IPS-18a (cell line): ENCODE results near the gene SND1.

Experiments used
- H3K27ac ChIP-seq: one replicate; pipeline ENCODE4 v1.5.1; 2013; ENCODE audit warnings: low read length
- H3K27me3 ChIP-seq: one replicate; pipeline ENCODE4 v1.6.1; 2013; ENCODE audit warnings: mild to moderate bottlenecking, low read length; ENCODE audit not compliant: control insufficient read depth, insufficient read depth
- H3K36me3 ChIP-seq: one replicate; pipeline ENCODE4 v1.6.1; 2013; ENCODE audit warnings: low read depth, low read length; ENCODE audit not compliant: control insufficient read depth
- H3K4me1 ChIP-seq: one replicate; pipeline ENCODE4 v1.6.1; 2013; ENCODE audit warnings: low read depth, low read length; ENCODE audit not compliant: control insufficient read depth
- H3K4me3 ChIP-seq: one replicate; pipeline ENCODE4 v1.5.1; 2013; ENCODE audit warnings: low read length
- H3K9ac ChIP-seq: one replicate; pipeline ENCODE4 v1.6.1; 2013; ENCODE audit warnings: mild to moderate bottlenecking, low read length, moderate library complexity
- H3K9me3 ChIP-seq: one replicate; pipeline ENCODE4 v1.6.1; 2013; ENCODE audit warnings: low read depth, low read length; ENCODE audit not compliant: control insufficient read depth

The SND1 gene

DNA sequence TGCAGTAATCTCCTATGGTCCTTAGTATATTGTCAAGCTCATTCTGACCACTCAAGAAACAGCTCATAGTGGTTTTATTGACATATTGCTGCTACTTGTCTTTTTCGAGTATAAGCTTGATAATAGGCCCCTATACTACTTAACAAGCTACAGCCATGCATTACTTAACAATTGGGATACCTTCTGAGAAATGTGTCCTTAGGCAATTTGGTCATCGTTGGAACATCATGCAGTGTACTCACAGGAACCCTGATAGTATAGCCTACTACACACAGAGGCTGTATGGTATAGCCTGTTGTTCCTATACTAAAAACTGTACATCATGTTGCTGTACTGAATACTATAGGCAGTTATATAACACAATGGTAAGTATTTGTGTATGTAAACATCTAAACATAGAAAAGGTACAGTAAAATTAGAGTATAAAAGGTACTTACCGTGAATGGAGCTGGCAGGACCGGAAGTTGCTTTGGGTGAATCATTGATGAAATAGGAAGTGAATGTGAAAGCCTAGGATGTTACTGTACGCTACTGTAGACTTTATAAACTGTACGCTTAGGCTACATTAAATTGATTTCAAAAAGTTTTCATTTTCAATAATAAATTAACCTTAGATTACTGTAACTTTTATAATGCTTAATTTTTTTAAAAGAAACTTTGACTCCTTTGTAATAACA lies 218.4 kb downstream of the SND1 start:
- Histone ChIP-seq H3K4me3 (no peak overlapping the region), H3K27ac (no peak overlapping the region)

DNA sequence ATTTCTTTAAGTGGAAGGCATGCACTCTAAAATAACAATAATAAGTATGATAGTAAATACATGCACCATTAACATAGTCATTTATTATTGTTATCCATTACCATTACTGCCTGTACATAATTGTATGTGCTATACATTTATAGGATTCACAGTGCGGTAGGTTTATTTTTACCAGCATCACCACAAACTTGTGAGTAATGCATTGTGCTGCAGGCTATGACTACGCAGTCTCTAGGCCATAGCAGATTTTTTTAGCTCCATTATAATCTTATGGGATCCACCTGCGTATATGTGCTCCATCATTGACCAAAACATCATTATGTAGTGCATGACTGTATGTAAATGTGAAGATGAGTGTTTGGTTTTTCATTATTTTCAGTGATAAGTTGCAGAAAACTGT lies 219.2 kb downstream of the SND1 start:
- Histone ChIP-seq H3K27ac (no peak overlapping the region), H3K27me3 (no peaks in the 10 kb centered on the region), H3K9me3 (no peaks in the 10 kb centered on the region), H3K9ac (no peak overlapping the region), H3K4me1 (peaks cover 4% of the 10 kb centered on the region), H3K4me3 (no peak overlapping the region), H3K36me3 (no peaks in the 10 kb centered on the region)

More for the DNA sequence above, 218.4 kb downstream of the SND1 start:
- H3K9ac ChIP-seq, result no peak overlapping the region
- no peaks in the 10 kb centered on the region for H3K9me3 ChIP-seq
- no peaks in the 10 kb centered on the region for H3K27me3 ChIP-seq
- no peaks in the 10 kb centered on the region for H3K36me3 ChIP-seq
- peaks cover 4% of the 10 kb centered on the region for H3K4me1 ChIP-seq

DNA sequence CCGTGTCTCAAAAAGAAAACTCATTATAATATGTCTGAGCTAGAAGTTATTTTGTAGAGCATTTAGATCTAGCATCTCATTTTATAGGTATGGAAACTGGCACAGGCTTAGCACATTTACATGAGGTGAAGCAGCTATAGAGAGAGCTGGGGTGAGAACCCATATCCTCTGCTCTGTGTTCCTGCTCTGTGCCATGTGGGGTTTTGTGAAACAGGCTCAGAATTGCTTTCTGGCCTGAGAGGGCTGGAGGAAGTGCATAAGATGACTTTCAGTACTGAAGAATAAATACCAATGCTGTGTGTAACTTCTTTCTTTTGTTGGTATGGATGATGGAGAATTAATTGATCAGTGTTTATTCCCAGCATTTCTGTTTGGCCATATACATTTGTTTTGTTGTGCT lies 220.1 kb downstream of the SND1 start:
- H3K27me3 ChIP-seq, result no peaks in the 10 kb centered on the region

DNA sequence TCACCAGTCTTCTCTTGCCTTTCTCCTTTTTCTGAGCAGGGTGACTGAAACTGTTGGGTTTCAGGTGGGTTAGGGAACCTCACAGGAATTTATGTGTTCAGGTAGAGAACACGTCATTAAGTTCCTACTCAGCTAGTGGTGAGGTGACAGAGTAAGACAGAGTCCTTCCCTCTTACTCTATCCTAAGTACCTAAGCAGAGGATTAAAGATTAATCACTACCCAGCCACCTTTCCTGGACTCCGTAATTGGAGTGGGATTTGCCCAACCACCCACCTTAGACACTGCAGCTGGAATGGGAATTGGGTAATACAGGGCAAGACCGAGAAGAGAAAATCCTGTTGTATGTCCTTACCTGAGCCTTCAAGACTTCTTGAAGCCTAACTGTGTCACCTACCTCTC lies 221.2 kb downstream of the SND1 start:
- Histone ChIP-seq H3K36me3 (no peaks in the 10 kb centered on the region), H3K4me1 (no peaks in the 10 kb centered on the region), H3K4me3 (no peak overlapping the region), H3K9ac (no peak overlapping the region), H3K9me3 (no peaks in the 10 kb centered on the region), H3K27me3 (no peaks in the 10 kb centered on the region), H3K27ac (no peak overlapping the region)

More for the DNA sequence above, 220.1 kb downstream of the SND1 start:
- Histone ChIP-seq H3K36me3 (no peaks in the 10 kb centered on the region), H3K9me3 (no peaks in the 10 kb centered on the region), H3K4me3 (no peak overlapping the region), H3K4me1 (no peaks in the 10 kb centered on the region), H3K9ac (no peak overlapping the region), H3K27ac (no peak overlapping the region)

DNA sequence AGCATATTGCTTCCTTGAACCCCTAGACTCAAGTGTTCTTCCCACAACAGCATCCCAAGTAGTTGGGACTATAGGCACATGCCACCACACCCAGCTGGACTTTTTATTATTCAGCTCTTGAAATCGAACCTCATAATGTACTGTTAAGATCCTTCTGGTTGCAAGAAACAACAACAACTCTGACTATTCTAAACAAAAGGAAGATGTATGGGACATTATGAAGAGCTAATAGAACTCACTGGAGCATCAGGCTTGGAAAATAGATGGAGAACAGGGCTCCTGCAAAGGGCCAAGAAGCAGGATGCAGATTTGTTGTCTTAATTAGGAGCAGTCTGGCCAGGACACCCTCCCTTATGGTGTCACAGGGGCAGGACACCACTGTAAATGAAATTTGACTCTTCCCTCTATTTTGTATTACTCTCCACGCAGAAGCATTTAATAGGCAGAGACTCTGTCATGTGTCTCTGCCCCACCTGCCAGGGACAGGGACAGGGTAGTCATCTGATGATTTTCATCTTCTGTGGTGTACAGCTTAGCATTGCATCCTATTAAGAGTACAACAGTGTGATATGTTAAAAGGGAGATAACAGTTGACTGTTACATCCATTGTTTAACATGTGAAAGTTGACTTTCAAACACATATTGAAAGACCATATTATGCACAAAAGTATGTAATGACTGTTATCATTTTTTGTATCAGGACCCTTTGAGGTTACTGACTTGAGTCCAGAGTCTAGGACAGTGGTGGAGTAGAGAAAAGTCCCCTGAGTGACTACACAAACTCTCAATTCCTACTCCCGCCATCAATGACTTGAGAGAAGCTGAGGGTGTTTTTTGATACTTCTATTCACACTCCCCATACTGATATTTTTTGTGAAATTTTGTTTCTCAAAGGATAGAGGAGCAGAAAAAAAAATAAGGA lies 222.0 kb downstream of the SND1 start:
- Histone ChIP-seq H3K4me1 (no peaks in the 10 kb centered on the region), H3K9ac (no peak overlapping the region), H3K4me3 (no peak overlapping the region), H3K36me3 (no peaks in the 10 kb centered on the region), H3K9me3 (no peaks in the 10 kb centered on the region), H3K27ac (no peak overlapping the region), H3K27me3 (no peaks in the 10 kb centered on the region)

DNA sequence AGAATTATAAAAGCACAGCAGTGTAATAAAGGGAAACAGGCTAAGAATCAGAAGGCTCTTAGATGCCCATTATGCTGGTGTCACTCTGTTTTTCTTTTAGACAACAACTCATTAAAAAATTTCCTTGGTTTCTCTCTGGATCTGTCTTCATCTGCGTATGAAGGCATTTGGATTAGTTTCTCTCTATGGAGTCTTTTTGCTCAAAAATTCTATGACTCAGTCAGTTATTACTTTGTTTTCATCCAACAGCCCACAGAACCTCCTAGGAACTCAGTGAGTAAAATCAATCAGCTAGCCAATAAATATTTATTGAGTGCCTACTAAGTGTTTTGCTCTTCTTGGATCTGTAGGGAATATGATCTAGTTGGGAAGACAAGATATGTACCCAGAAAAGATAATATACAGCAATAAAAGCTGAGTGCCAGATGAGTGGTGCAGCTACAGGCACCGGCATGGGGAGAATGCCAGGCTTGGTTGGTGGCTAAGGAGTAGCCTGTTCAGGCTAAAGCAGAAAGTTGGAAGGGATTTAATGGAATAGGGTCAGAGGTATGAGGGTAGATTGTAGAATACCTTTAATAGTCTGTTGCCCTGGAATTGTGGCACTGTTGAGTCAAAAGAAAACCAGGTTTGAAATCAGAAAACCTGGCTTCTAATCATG lies 223.1 kb downstream of the SND1 start:
- no peak overlapping the region for H3K27ac ChIP-seq
- H3K36me3 ChIP-seq, result no peaks in the 10 kb centered on the region
- H3K9ac ChIP-seq, result no peak overlapping the region
- no peaks in the 10 kb centered on the region for H3K9me3 ChIP-seq
- H3K4me1 ChIP-seq, result no peaks in the 10 kb centered on the region
- H3K4me3 ChIP-seq, result no peak overlapping the region
- H3K27me3 ChIP-seq, result no peaks in the 10 kb centered on the region

DNA sequence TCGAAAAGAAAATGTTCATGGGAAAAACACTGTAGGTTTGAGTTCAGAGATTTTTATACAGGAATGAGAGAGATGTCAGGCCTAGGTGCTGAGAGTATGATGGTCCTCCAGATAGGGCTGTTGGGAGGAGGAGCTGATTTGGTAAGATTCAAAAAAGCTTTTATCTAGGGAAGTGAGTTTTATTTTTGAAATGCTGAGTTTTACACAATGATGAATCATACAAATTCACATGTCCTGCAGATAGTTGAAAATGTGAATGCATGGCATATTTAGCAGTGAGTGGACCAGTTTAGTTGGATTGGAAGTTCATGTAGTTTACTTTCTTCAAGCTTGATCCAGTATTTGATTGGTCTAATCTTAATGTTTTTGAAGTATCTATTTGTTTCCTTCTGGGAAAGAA lies 224.4 kb downstream of the SND1 start:
- no peaks in the 10 kb centered on the region for H3K9me3 ChIP-seq
- H3K36me3 ChIP-seq, result no peaks in the 10 kb centered on the region
- H3K9ac ChIP-seq, result no peak overlapping the region
- H3K27ac ChIP-seq, result no peak overlapping the region
- no peaks in the 10 kb centered on the region for H3K27me3 ChIP-seq
- H3K4me3 ChIP-seq, result no peak overlapping the region
- H3K4me1 ChIP-seq, result no peaks in the 10 kb centered on the region

DNA sequence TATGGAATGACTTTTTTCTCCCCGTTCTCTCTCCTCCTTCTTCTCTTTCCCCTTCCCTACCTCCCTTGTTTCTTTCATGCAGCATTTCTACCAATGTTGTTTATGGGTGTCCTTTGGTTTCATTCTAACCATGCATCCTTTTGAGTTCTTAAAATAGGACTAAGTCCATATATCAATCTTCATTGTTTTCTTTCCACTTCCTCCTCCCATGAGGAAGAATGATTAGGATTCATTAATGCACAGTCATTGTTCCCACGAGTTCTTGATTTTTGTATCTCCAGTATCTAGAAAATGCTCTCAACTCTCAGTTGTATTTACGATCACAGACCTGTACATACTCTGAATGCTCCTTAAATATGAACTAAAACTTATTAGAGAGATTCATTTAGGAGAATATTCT lies 226.0 kb downstream of the SND1 start:
- H3K4me3 ChIP-seq, result no peak overlapping the region
- H3K9me3 ChIP-seq, result no peaks in the 10 kb centered on the region
- H3K27me3 ChIP-seq, result no peaks in the 10 kb centered on the region
- H3K9ac ChIP-seq, result no peak overlapping the region
- no peak overlapping the region for H3K27ac ChIP-seq
- H3K36me3 ChIP-seq, result no peaks in the 10 kb centered on the region
- H3K4me1 ChIP-seq, result peaks cover 3% of the 10 kb centered on the region

DNA sequence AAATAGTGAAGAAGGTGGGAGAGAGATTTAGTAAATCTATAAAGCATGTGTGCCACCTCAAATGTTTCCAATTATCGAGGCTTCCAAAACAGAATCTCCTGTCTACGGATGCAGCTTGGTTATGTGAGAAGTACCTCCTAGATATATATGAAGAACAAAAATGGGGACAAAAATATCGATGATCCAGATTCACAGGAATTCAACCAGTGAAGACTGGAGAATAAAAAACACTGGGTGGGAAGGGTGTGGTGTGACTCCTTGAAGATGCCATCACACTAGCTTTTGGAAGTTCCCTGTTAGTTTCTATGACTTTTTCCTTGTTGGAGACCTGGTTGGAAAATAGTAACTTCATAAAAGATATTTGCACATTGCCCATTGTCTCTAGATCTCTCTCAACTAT lies 226.8 kb downstream of the SND1 start:
- Histone ChIP-seq H3K27ac (no peak overlapping the region), H3K9me3 (no peaks in the 10 kb centered on the region), H3K27me3 (no peaks in the 10 kb centered on the region), H3K9ac (no peak overlapping the region), H3K4me1 (peaks cover 3% of the 10 kb centered on the region), H3K4me3 (no peak overlapping the region), H3K36me3 (no peaks in the 10 kb centered on the region)

DNA sequence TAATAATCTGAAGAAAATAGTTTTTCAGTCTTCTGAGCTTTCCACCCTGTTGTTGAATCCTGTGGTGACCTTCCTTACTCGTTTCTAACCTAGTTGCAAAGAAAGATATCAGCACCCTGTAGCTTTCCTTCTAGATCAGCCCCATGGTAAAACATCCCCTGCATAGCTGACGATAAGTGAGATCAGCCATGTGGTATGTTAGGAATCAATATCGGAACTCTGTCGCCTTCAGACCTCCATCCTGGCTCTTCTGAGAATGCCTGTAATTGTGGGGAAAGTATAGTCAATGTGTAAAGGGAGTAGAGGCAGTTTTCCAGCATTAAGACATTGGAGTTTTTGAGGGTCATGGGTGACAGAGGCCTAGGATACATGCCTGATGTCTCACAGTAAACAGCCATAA lies 227.4 kb downstream of the SND1 start:
- H3K4me3 ChIP-seq, result no peak overlapping the region
- no peak overlapping the region for H3K9ac ChIP-seq
- H3K9me3 ChIP-seq, result no peaks in the 10 kb centered on the region
- no peak overlapping the region for H3K27ac ChIP-seq
- peaks cover 3% of the 10 kb centered on the region for H3K4me1 ChIP-seq
- no peaks in the 10 kb centered on the region for H3K27me3 ChIP-seq
- no peaks in the 10 kb centered on the region for H3K36me3 ChIP-seq

DNA sequence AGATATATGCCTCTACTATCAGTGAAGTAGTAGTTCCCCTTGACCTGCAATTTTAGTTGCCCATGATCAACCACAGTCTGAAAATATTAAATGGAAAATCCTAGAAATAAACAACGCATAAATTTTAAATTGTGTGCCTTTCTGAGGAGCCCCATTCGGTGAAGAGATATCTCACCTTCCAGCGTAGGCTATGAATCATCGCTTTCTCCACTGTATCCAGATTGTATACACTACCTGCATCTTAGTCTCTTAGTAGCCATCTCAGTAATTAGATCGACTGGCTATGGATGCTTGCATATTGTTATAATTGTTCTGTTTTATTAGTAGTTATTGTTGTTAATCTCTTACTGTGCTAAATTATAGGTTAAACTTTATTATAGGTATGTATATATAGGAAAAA lies 227.9 kb downstream of the SND1 start:
- Histone ChIP-seq H3K27ac (no peak overlapping the region), H3K9me3 (no peaks in the 10 kb centered on the region), H3K27me3 (no peaks in the 10 kb centered on the region), H3K4me1 (peaks cover 3% of the 10 kb centered on the region), H3K36me3 (no peaks in the 10 kb centered on the region), H3K4me3 (no peak overlapping the region), H3K9ac (no peak overlapping the region)
